ENCODE measurements around the gene GBF1.

Gene GBF1

DNA sequence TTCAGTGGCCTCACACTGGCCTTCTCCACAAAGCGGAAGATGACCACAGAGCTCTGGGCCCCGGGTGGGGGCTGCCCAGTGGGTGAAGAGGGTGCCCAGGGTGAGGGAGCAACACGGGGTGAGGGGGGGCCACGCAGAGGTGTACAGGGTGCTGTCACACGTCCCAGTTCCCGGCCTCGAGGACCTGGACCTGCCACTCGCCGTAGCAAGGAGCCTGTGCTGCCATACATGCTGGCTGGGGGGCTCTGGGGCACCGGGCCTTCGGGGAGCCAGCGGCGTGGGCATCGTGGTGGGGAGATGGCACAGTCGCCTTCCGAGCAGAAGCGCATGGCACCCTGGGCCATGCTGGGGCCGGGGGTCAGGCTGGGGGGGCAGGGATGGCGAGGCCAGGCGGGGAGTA lies 171.4 kb downstream of the GBF1 start:
- FAIRE-seq: no peak
- no peak for DNase-seq (ENCODE audit: insufficient read length, low spot score)

DNA sequence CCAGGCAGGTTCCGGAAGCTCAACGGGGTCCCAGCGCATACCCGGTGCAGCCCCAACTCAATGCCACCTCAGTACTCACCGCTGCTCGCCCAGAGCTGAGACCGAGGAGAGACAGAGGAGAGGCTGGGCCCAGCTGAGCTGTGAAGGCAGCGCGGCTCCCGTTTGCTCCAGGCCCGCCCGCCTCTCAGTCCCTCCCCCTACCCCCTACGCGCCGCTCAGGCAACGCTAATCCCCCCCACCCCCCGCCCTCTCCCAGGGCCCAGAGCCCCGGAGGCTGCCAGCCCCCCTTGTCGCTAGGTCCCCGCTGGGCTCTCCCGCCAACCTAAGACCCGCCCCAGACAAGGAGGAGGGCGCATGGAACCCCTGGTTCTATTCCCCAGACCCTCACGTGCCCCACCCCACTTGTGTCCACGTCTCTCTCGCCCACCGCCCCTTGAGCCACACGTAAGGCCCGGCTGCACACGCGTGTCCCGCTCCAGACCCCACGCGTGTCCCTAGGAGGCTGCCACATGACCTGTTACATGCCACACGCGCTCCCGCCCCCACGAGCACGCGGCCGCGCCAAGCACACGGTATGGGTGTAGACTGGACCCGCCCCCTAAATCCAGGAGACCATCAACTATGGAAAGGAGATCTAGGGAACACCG lies 173.4 kb downstream of the GBF1 start, which contains the start of gene PSD:
Gene PSD, minus strand, starts transcription at position 164 of the 647 bp plus-strand sequence. CDS start 1,747 bp downstream, outside the sequence.
- DNase-seq (ENCODE audit: insufficient read length, low spot score) (no peak), FAIRE-seq (no peak)

- FAIRE-seq (peak; percentile 65), DNase-seq (ENCODE audit: insufficient read length, low spot score) (no peak)
These were observed 174.2 kb downstream of the GBF1 start for GRCh38 chr10:102419269-102420180.

- no peak for DNase-seq (ENCODE audit: insufficient read length, low spot score)
- no peak for FAIRE-seq
These were observed 174.9 kb downstream of the GBF1 start for GRCh38 chr10:102420181-102420713.

GRCh38 chr10:102420714-102421506 lies 175.6 kb downstream of the GBF1 start, which contains the start of gene FBXL15:
FBXL15 (plus strand) TSS chr10:102420836; CDS start chr10:102421130, 294 bp downstream.
- FAIRE-seq (peak; percentile 96), DNase-seq (ENCODE audit: insufficient read length, low spot score) (peak; percentile 96)

DNA sequence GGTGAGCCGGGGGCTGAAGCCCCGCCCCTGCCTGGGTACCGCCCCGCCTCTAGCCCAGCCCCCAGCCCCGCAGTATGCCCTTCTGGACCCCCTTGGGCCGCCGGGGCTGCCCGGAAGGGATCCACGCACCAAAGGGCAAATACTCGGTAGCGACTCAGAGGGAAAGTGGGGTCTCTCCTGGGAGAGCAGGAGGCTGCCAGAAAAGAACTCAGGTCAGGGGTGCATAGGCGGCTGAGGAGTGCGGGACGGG lies 176.1 kb downstream of the GBF1 start:
- DNase-seq (ENCODE audit: insufficient read length, low spot score) (no peak), FAIRE-seq (no peak)

DNA sequence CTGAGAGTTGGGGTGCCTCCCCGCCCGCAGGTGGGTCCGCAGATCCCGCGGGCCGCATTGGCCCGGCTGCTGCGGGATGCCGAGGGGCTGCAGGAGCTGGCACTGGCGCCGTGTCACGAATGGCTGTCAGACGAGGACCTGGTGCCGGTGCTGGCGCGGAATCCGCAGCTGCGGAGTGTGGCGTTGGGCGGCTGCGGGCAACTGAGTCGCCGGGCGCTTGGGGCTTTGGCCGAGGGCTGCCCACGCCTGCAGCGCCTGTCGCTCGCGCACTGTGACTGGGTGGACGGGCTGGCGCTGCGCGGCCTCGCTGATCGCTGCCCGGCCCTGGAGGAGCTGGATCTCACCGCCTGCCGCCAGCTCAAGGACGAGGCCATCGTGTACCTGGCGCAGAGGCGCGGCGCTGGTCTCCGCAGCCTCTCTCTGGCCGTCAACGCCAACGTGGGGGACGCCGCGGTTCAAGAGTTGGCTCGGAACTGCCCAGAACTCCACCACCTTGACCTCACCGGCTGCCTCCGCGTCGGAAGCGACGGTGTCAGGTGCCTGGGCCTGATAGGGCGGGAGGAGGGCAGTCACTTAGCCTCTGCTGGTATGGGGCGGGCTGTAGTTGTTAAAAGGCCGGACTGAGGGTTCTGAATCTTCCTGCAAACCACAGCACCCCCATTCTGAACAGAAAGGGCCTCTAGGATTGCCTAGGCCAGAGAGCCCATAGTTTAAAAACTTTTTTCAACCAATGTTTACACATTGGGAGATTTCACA lies 176.6 kb downstream of the GBF1 start:
- FAIRE-seq (no peak), DNase-seq (ENCODE audit: insufficient read length, low spot score) (no peak)

- DNase-seq (ENCODE audit: insufficient read length, low spot score) (no peak), FAIRE-seq (peak; percentile 86)
These were observed 177.3 kb downstream of the GBF1 start for GRCh38 chr10:102422545-102423129.

DNA sequence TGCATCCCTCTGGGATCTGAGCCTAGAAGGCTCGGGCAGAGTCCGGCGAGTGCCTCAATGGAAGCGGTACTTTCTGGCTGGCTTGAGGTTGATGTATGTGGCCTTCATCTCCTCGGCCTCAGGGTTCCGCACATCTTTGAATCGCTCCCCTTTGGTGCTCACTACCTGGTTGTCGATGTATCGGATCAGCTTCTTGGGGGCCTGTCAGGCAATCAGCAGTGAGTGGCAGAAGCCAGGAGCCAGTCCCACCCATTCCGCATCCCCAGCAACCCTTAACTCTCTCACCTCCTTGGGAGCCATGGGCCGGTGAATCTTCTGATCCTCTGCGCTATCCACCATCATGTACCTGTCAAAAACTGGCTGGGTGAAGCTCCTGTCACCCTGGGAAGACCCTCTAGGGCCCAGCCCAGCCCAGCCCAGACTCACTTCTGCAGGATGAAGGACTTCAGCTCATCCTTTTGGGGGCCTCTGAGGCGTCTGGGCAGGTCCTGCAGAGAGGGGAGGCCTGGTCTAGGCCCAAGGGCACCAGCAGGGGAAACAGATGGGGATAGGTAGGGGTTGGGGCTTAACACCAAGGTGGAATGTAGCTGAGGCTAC lies 178.1 kb downstream of the GBF1 start:
- FAIRE-seq (no peak), DNase-seq (ENCODE audit: insufficient read length, low spot score) (no peak)

DNA sequence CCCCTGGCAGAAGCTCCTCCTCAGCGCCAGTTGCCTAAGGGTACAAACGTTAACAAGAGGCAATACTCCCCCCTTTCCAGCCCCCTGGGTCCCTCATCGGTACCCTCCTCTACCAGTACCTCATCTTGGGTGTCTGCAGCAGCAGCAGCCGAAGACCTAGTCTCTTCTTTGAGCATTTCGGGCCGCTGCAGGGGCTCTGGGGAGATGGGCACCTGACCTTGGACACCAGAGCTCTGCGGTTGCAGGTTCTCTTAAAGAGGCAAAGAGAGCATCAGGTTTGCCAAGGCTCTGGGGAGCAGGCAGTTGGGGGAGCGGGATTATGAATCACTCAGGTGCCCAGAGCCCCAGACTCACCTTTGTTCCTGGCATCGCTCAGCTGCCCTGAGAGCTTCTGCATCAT lies 178.8 kb downstream of the GBF1 start:
- DNase-seq (ENCODE audit: insufficient read length, low spot score): no peak
- no peak for FAIRE-seq

- DNase-seq (ENCODE audit: insufficient read length, low spot score) (no peak), FAIRE-seq (no peak)
These were observed 179.6 kb downstream of the GBF1 start for GRCh38 chr10:102424916-102425315.

DNA sequence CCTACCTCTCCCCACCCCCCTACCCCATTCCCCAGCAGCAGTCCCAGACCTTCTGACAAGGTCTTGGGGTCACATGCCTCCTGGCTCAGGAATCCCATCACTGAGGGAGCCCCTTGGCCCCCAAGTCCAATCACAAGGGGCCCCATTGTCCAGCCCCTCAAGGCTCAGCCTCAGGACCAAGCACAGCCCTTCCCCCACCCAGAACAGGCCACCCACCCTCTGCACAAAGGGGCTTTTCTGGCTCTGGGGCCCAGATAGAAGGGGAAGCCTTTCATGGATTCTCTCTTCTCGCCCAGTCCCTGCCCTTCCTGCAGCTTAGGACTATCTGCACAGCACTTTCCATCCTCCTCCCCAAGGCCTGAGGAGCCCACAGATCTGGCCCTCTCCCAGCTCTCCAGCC lies 180.1 kb downstream of the GBF1 start:
- FAIRE-seq (no peak), DNase-seq (ENCODE audit: insufficient read length, low spot score) (no peak)

DNA sequence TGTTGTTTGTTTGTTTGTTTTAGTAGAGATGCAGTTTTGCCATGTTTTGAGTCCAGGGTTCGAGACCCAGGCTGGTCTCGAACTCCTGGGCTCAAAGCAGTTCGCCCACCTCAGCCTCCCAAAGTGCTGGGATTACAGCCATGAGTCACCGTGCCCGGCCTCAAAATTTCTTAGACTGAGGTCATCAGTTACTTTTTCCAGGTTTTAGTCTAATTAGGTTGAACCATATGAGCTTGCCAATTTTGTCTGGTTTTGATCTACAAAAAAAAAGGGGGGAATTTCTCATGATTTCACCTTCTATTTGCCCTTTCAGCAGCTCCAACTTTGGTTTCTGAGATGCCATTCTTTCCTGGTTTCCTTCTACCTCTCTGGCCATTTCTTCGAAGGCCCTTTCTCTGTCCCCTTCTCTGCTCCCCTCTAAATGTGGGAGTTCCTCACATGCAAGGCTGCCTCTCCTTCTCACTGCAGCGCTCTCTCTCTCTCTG lies 181.5 kb downstream of the GBF1 start:
- DNase-seq (ENCODE audit: insufficient read length, low spot score) (no peak), FAIRE-seq (no peak)

DNA sequence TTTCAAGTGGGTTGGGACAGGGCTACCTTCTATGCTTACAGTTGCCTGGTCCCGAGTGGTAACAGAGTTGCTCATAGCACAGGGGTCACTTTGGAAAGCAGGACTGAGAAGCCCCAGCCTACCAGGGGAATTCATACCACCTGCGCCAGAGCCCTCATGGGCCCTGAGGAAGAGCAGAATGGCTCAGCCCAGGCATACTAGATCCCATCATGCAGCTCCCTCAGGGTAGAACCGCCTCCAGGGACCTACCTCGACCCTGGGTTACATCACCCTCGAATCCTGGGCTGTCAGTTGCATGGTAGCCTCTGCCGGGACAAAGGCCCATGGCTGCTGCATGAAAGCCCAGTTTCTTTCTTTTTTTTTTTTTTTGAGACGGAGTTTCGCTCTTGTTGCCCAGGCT lies 184.1 kb downstream of the GBF1 start:
- FAIRE-seq: no peak
- DNase-seq (ENCODE audit: insufficient read length, low spot score): no peak

GRCh38 chr10:102431452-102432124 lies 186.3 kb downstream of the GBF1 start:
- FAIRE-seq (no peak), DNase-seq (ENCODE audit: insufficient read length, low spot score) (no peak)

Data from GM19239 (cell line).